AG09309 (cell line): ENCODE results near the gene FOXR2.

Source experiments
- DNase-seq: peaks from one replicate; pipeline ENCODE4 v3.0.0-alpha.2; 2010; ENCODE audit warnings: low read depth
- H3K4me3 ChIP-seq: 2 replicates; pipeline ENCODE4 v1.5.1; 2011; ENCODE audit warnings: mild to moderate bottlenecking, low read depth, low read length, moderate library complexity; ENCODE audit not compliant: control insufficient read depth
- CTCF ChIP-seq: IDR thresholded peaks from 2 replicates; pipeline ENCODE4 v1.5.1; 2011; ENCODE audit warnings: mild to moderate bottlenecking, low read depth, low read length, inconsistent platforms; ENCODE audit not compliant: insufficient read depth, control insufficient read depth; ENCODE audit errors: missing control alignments

The FOXR2 gene

GRCh38 chrX:55623100-55623499, at the start of gene FOXR2:
FOXR2 (plus strand) TSS chrX:55623400; CDS start chrX:55623712, 312 bp downstream.
- no peak for TF ChIP-seq CTCF
- no peak for DNase-seq
- H3K4me3 ChIP-seq: no peak within 1 kb of the TSS

- H3K4me3 ChIP-seq: no peak overlapping the region
- no peak for TF ChIP-seq CTCF
- DNase-seq: no peak
Observed at GRCh38 chrX:55579115-55579514, 44.1 kb upstream of the FOXR2 start.

- no peak for DNase-seq
- no peak overlapping the region for H3K4me3 ChIP-seq
- no peak for TF ChIP-seq CTCF
Observed at GRCh38 chrX:55582447-55582846, 40.8 kb upstream of the FOXR2 start.

GRCh38 chrX:55593296-55593695, 29.9 kb upstream of the FOXR2 start:
- no peak for TF ChIP-seq CTCF
- no peak overlapping the region for H3K4me3 ChIP-seq
- no peak for DNase-seq

GRCh38 chrX:55593756-55594257, 29.4 kb upstream of the FOXR2 start:
- H3K4me3 ChIP-seq: no peak overlapping the region
- TF ChIP-seq CTCF: no peak
- no peak for DNase-seq

GRCh38 chrX:55598333-55598732, 24.9 kb upstream of the FOXR2 start:
- DNase-seq: no peak
- H3K4me3 ChIP-seq: no peak overlapping the region
- TF ChIP-seq CTCF: no peak

- no peak overlapping the region for H3K4me3 ChIP-seq
- no peak for DNase-seq
- TF ChIP-seq CTCF: no peak
Observed at GRCh38 chrX:55619547-55619946, 3.7 kb upstream of the FOXR2 start.
